HCT116 (cell line): Measurements from ENCODE around the gene FAM193A. TPM values are rescaled to one million over a fixed set of nuclear protein-coding genes. Genes with fewer than 3 reads are reported as not detected.

Experiments used
- ATAC-seq: fragments of 200-7000 bp; cut with Tn5 transposase; 2 replicates; pipeline ENCODE4 v1.9.1; 2020; ENCODE audit warnings: mild to moderate bottlenecking, moderate library complexity
- BruUV-seq: library from RNA; stranded (reverse); fragments of 400-500 nt; replicated peaks from 2 replicates; lab custom pipeline; 2021; lab: Mats Ljungman, UMichigan
- CTCF ChIA-PET: fragments of 300-600 bp; sonication (Branson Sonifier 250); formaldehyde crosslinking; loops from one replicate; lab custom pipeline; 2021; ENCODE audit warnings: antibody characterized with exemption; lab: Charles Lee
- POLR2A ChIA-PET: fragments of 300-600, 350-600 bp; sonication (Branson Sonifier 250); formaldehyde crosslinking; loops from one replicate; lab custom pipeline; 2021; ENCODE audit warnings: antibody characterized with exemption; lab: Charles Lee
- RAD21 ChIA-PET, 2 experiments: fragments of 300-600 bp; sonication (Branson Sonifier 250); formaldehyde crosslinking; loops; one replicate each; lab custom pipeline; 2023; ENCODE audit warnings: low total read pairs in 2 of 2; ENCODE audit not compliant: uncharacterized antibody in 2 of 2, unreplicated experiment in 2 of 2, low non-redundant PET in 1 of 2; lab: Charles Lee
- DNase-seq: peaks from one replicate; pipeline ENCODE4 v3.0.0-alpha.2; 2010; ENCODE audit warnings: low read depth, low spot score
- H2AFZ ChIP-seq: fragments of 200-600 bp; shearing (Covaris generic), sonication (generic); 2 replicates; pipeline ENCODE4 v1.6.1; 2017; ENCODE audit warnings: low read depth, mixed run types, mixed read lengths, antibody characterized with exemption, low read length; ENCODE audit not compliant: poor library complexity, severe bottlenecking
- H3K27ac ChIP-seq: 2 replicates; pipeline ENCODE4 v1.5.1; 2012; ENCODE audit warnings: low read depth, low read length
- H3K27me3 ChIP-seq: fragments of 200-600 bp; sonication (generic); 2 replicates; pipeline ENCODE4 v1.6.1; 2016; ENCODE audit warnings: mixed run types, low read length, mixed read lengths; ENCODE audit not compliant: insufficient read depth
- H3K36me3 ChIP-seq, 2 experiments: fragments of 200-500 bp in 1 of 2; fragments of 200-600 bp in 1 of 2; sonication (Bioruptor generic) in 1 of 2; sonication (generic) in 1 of 2; 2 replicates each; pipeline versions ENCODE4 v1.5.1 to v1.6.1; 2014 to 2016; ENCODE audit warnings: low read length in 2 of 2, inconsistent platforms in 1 of 2, mixed read lengths in 1 of 2, mixed run types in 1 of 2; ENCODE audit not compliant: insufficient read depth in 2 of 2, control insufficient read depth in 1 of 2
- H3K4me1 ChIP-seq, 2 experiments: fragments of 200-600 bp in 1 of 2; sonication (generic) in 1 of 2; 2 replicates each; pipeline versions ENCODE4 v1.5.1 to v1.6.1; 2012 to 2017; ENCODE audit warnings: low read length in 2 of 2, inconsistent platforms in 1 of 2, mild to moderate bottlenecking in 1 of 2, mixed read lengths in 1 of 2, mixed run types in 1 of 2, moderate library complexity in 1 of 2; ENCODE audit not compliant: insufficient read depth in 2 of 2, control insufficient read depth in 1 of 2
- H3K4me2 ChIP-seq: fragments of 200-600 bp; sonication (generic); 2 replicates; pipeline ENCODE4 v1.6.1; 2017; ENCODE audit warnings: mixed run types, low read length, mixed read lengths
- H3K4me3 ChIP-seq, 2 experiments: fragments of 200-600 bp in 1 of 2; sonication (generic) in 1 of 2; replicated peaks in 1 of 2; 2 replicates each; pipeline ENCODE4 v1.5.1; 2011 to 2016; ENCODE audit warnings: low read length in 2 of 2, control low read depth in 1 of 2, low read depth in 1 of 2, mild to moderate bottlenecking in 1 of 2, mixed read lengths in 1 of 2, mixed run types in 1 of 2
- H3K79me2 ChIP-seq: fragments of 200-600 bp; sonication (generic); 2 replicates; pipeline ENCODE4 v1.6.1; 2017; ENCODE audit warnings: mild to moderate bottlenecking, mixed run types, low read length, moderate library complexity, mixed read lengths; ENCODE audit not compliant: insufficient read depth
- H3K9ac ChIP-seq: fragments of 200-600 bp; sonication (generic); 2 replicates; pipeline ENCODE4 v1.6.1; 2016; ENCODE audit warnings: low read length, mixed read lengths
- H3K9me2 ChIP-seq: fragments of 200-600 bp; sonication (generic), shearing (Covaris generic); 2 replicates; pipeline ENCODE4 v1.6.1; 2017; ENCODE audit warnings: mixed run types, mild to moderate bottlenecking, moderate library complexity; ENCODE audit not compliant: insufficient read depth
- H3K9me3 ChIP-seq, 2 experiments: fragments of 200-500 bp in 1 of 2; fragments of 200-600 bp in 1 of 2; sonication (Bioruptor generic) in 1 of 2; sonication (generic) in 1 of 2; 2 replicates each; pipeline ENCODE4 v1.6.1; 2014 to 2017; ENCODE audit warnings: low read length in 2 of 2, mixed read lengths in 2 of 2, inconsistent platforms in 1 of 2, low read depth in 1 of 2, mild to moderate bottlenecking in 1 of 2, mixed run types in 1 of 2, moderate library complexity in 1 of 2; ENCODE audit not compliant: control insufficient read depth in 1 of 2, insufficient read depth in 1 of 2
- H4K20me1 ChIP-seq: fragments of 200-600 bp; sonication (generic), shearing (Covaris generic); 2 replicates; pipeline ENCODE4 v1.6.1; 2017; ENCODE audit warnings: mixed run types, mild to moderate bottlenecking, moderate library complexity; ENCODE audit not compliant: insufficient read depth
- ATF3 ChIP-seq: IDR thresholded peaks from 2 replicates; pipeline ENCODE4 v1.6.1; 2012
- CEBPB ChIP-seq: IDR thresholded peaks from 2 replicates; pipeline ENCODE4 v1.6.1; 2012; ENCODE audit warnings: low read depth
- CTCF ChIP-seq, 3 experiments: fragments of 200-600 bp in 1 of 3; sonication (generic) in 1 of 3; IDR thresholded peaks in 2 of 3; conservative IDR thresholded peaks in 1 of 3; 2 replicates each; pipeline ENCODE4 v1.5.1; 2012 to 2017; ENCODE audit warnings: low read depth in 2 of 3, low read length in 2 of 3, antibody characterized with exemption in 1 of 3, borderline replicate concordance in 1 of 3, control low read depth in 1 of 3, mild to moderate bottlenecking in 1 of 3, mixed read lengths in 1 of 3, mixed run types in 1 of 3, moderate library complexity in 1 of 3; ENCODE audit not compliant: insufficient read depth in 1 of 3
- EZH2 ChIP-seq: fragments of 200-600 bp; sonication (generic); IDR thresholded peaks from 2 replicates; pipeline ENCODE4 v1.6.1; 2017; ENCODE audit warnings: antibody characterized with exemption, mixed run types
- JUND ChIP-seq: IDR thresholded peaks from 2 replicates; pipeline ENCODE4 v1.6.1; 2012
- SRF ChIP-seq: IDR thresholded peaks from 2 replicates; pipeline ENCODE4 v1.6.1; 2012; ENCODE audit warnings: low read depth
- ZBTB33 ChIP-seq: IDR thresholded peaks from 2 replicates; pipeline ENCODE4 v1.6.1; 2011; ENCODE audit warnings: mild to moderate bottlenecking, low read length, moderate library complexity; ENCODE audit not compliant: insufficient replicate concordance; ENCODE audit errors: extremely low read depth
- ZNF274 ChIP-seq: fragments of 200-500 bp; sonication (Bioruptor generic); IDR thresholded peaks from 2 replicates; pipeline ENCODE4 v1.6.1; 2014; ENCODE audit warnings: mild to moderate bottlenecking, low read depth, low read length, inconsistent platforms
- intact Hi-C: fragments of 100-400 bp; cut with micrococcal nuclease; formaldehyde crosslinking; loops from 2 replicates; pipeline ENCODE4 v1.10.0; 2022
- total RNA-seq: library from RNA; stranded (reverse); gene quantifications from one replicate; pipeline ENCODE4 v1.2.1, GENCODE V29; 2021; ENCODE audit not compliant: unreplicated experiment

FAM193A gene
- total RNA-seq, 1 experiment from 2014 or later, result 15.7 TPM

GRCh38 chr4:2744576-2745270 lies 208.3 kb downstream of the FAM193A start:
- ChIA-PET POLR2A (no interaction called here), CTCF (no interaction called here), RAD21 (no interaction called here)
- no TSS peak for BruUV-seq
- no peaks in the 10 kb centered on the region for H4K20me1 ChIP-seq
- H3K9ac ChIP-seq, result no peak overlapping the region
- H3K4me3 ChIP-seq, result no peak overlapping the region
- H3K9me3 ChIP-seq, result no peaks in the 10 kb centered on the region
- no peaks in the 10 kb centered on the region for H3K4me1 ChIP-seq
- TF ChIP-seq ZBTB33 (no peak), EZH2 (no peak)
- no peaks in the 10 kb centered on the region for H3K9me2 ChIP-seq
- no peak overlapping the region for H3K4me2 ChIP-seq
- DNase-seq (no peak), ATAC-seq (no peak)
- H3K36me3 ChIP-seq, result peaks cover 26 to 35% of the 10 kb centered on the region in 2 experiments
- intact Hi-C loops, result no loop called here
- peaks cover 11% of the 10 kb centered on the region; the same call in 1 of the 2 replicates for H3K79me2 ChIP-seq
- H3K27me3 ChIP-seq, result no peaks in the 10 kb centered on the region
- no peak overlapping the region for H3K27ac ChIP-seq
- no peak overlapping the region for H2AFZ ChIP-seq

- Histone ChIP-seq H3K9ac (no peak overlapping the region), H3K4me3 (no peak overlapping the region), H3K9me2 (no peaks in the 10 kb centered on the region), H3K4me2 (no peak overlapping the region), H2AFZ (no peak overlapping the region), H3K79me2 (peaks cover 17% of the 10 kb centered on the region; the same call in 1 of the 2 replicates), H3K27ac (no peak overlapping the region), H3K27me3 (no peaks in the 10 kb centered on the region), H3K36me3 (peaks cover 26 to 35% of the 10 kb centered on the region in 2 experiments), H3K4me1 (no peaks in the 10 kb centered on the region), H3K9me3 (no peaks in the 10 kb centered on the region), H4K20me1 (no peaks in the 10 kb centered on the region)
- RAD21 ChIA-PET, result no interaction called here
- DNase-seq (no peak), ATAC-seq (no peak)
- intact Hi-C loops, result no loop called here
- no TSS peak for BruUV-seq
- TF ChIP-seq SRF (no peak), ATF3 (no peak), JUND (no peak), CTCF (IDR thresholded peaks at IDR 0.05 in 2 of 3, conservative IDR thresholded peaks at IDR 0.05 in 1 of 3; ENCODE audit: borderline replicate concordance in 1 of 3, insufficient read depth in 1 of 3, low read depth in 2 of 3, low read length in 2 of 3) (no peak), ZNF274 (no peak), CEBPB (no peak), ZBTB33 (no peak)
- POLR2A ChIA-PET, result no interaction called here
- CTCF ChIA-PET, result no interaction called here
Observed at GRCh38 chr4:2745516-2745915, 209.1 kb downstream of the FAM193A start.
